ENCODE measurements around the gene FAM114A1.

- no peak for TF ChIP-seq CTCF (IDR thresholded peaks at IDR 0.05)
- TF ChIP-seq POLR2A (IDR thresholded peaks at IDR 0.05): no peak
These were observed 5.8 kb upstream of the FAM114A1 start for GRCh38 chr4:38861791-38862190.

All from right lobe of liver (tissue), 4 donors.